ENCODE results near the gene CAMKMT. TPM values are rescaled to one million over a fixed set of nuclear protein-coding genes. Genes with fewer than 3 reads are reported as not detected.
A peak's percentile ranks its signal among the peaks of the same experiment; 100 is the strongest.

The CAMKMT gene
- total RNA-seq, 2 experiments from 2014 or later, result 25.7 to 27.4 TPM

GRCh38 chr2:44618251-44619023, 256.7 kb downstream of the CAMKMT start:
- peak overlapping the region; percentile 59 for H3K4me2 ChIP-seq (ENCODE audit: low read length)
- intact Hi-C loops (cut with micrococcal nuclease; ENCODE audit: unreplicated experiment), result no loop called here
- H4K20me1 ChIP-seq (ENCODE audit: insufficient read depth, low read length), result no peaks in the 10 kb centered on the region
- CTCF ChIA-PET (ENCODE audit: unreplicated experiment), result no interaction called here
- no peak for TF ChIP-seq CTCF (conservative IDR thresholded peaks at IDR 0.05; ENCODE audit: low read length)
- TF ChIP-seq EZH2phosphoT487 (IDR thresholded peaks at IDR 0.05; ENCODE audit: borderline replicate concordance, low read depth, low read length), result no peak
- peaks cover 27% of the 10 kb centered on the region for H3K4me1 ChIP-seq (ENCODE audit: insufficient read depth, low read length, poor library complexity, severe bottlenecking)
- H3K36me3 ChIP-seq (ENCODE audit: insufficient read depth, low read length), result no peaks in the 10 kb centered on the region
- no peak overlapping the region for H3K4me3 ChIP-seq (ENCODE audit: low read depth, low read length, poor library complexity, severe bottlenecking)
- no TSS peak for BruUV-seq (replicated peaks)
- no peaks in the 10 kb centered on the region for H3K79me2 ChIP-seq (ENCODE audit: insufficient read depth, low read depth, low read length)
- H3K9me2 ChIP-seq (ENCODE audit: insufficient read depth, low read length), result no peaks in the 10 kb centered on the region
- POLR2A ChIA-PET, result interaction anchor here (0.5 to 0.7 kb wide), 2 partner anchors 9 to 44 kb away, joined by 3 to 4 read pairs; no protein-coding TSS in a partner anchor
- no peak overlapping the region for H3K27ac ChIP-seq (ENCODE audit: low read depth, low read length, poor library complexity, severe bottlenecking)
- no peak for DNase-seq (ENCODE audit: low spot score)
- H3K9me3 ChIP-seq (ENCODE audit: low read length), result no peaks in the 10 kb centered on the region
- no peak overlapping the region; the same call in 1 of the 2 replicates for H2AFZ ChIP-seq (ENCODE audit: low read length)

GRCh38 chr2:44620189-44620990, 258.6 kb downstream of the CAMKMT start:
- Histone ChIP-seq H4K20me1 (ENCODE audit: insufficient read depth, low read length) (no peaks in the 10 kb centered on the region), H3K4me3 (ENCODE audit: low read depth, low read length, poor library complexity, severe bottlenecking) (no peak overlapping the region), H3K27ac (ENCODE audit: low read depth, low read length, poor library complexity, severe bottlenecking) (no peak overlapping the region), H2AFZ (ENCODE audit: low read length) (no peak overlapping the region), H3K4me2 (ENCODE audit: low read length) (no peak overlapping the region), H3K36me3 (ENCODE audit: insufficient read depth, low read length) (no peaks in the 10 kb centered on the region), H3K9me2 (ENCODE audit: insufficient read depth, low read length) (no peaks in the 10 kb centered on the region), H3K9me3 (ENCODE audit: low read length) (no peaks in the 10 kb centered on the region), H3K79me2 (ENCODE audit: insufficient read depth, low read depth, low read length) (no peaks in the 10 kb centered on the region), H3K4me1 (ENCODE audit: insufficient read depth, low read length, poor library complexity, severe bottlenecking) (peaks cover 27% of the 10 kb centered on the region)
- TF ChIP-seq EZH2phosphoT487 (IDR thresholded peaks at IDR 0.05; ENCODE audit: borderline replicate concordance, low read depth, low read length), result no peak
- TF ChIP-seq CTCF (conservative IDR thresholded peaks at IDR 0.05; ENCODE audit: low read length), result peak; percentile 25; the same call in 1 of the 2 replicates
- no TSS peak for BruUV-seq (replicated peaks)
- ChIA-PET POLR2A (no interaction called here), CTCF (ENCODE audit: unreplicated experiment) (no interaction called here)
- DNase-seq (ENCODE audit: low spot score), result no peak
- intact Hi-C loops (cut with micrococcal nuclease; ENCODE audit: unreplicated experiment), result no loop called here
